HG02759 (cell line): ENCODE measurements around the gene JAG1.
"Not testable (repeated sequence)": the region's sequence is repeated elsewhere in the genome, so short reads cannot be mapped to it uniquely, and the experiment has no call there.

Experiments used
- ATAC-seq: cut with Tn5 transposase; IDR thresholded peaks from one replicate; pipeline ENCODE4 v1.9.1; 2021; ENCODE audit warnings: mild to moderate bottlenecking, moderate library complexity; ENCODE audit not compliant: unreplicated experiment

JAG1 gene

GRCh38 chr20:10617549-10618133 lies 56.2 kb downstream of the JAG1 start:
- not testable (repeated sequence) for ATAC-seq

DNA sequence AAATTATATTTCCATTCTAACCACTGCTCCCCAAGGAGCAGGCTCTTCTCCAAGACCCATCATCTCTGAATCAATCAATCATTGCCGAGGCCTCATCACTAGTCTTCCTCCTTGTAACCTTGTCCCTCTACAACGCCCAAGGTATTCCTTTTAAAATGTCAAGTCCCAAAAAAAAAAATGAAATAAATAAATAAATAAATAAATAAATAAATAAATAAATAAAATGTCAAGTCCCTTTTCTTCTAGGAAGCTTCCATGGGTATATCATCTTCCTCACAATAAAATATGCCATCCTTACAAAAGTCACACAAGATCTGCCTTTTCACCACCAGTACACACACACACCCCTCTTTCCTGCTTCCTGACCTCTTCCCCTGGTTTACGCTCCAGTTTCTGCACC lies 57.6 kb downstream of the JAG1 start:
- no peak for ATAC-seq

GRCh38 chr20:10613911-10614310 lies 59.9 kb downstream of the JAG1 start:
- ATAC-seq = no peak

DNA sequence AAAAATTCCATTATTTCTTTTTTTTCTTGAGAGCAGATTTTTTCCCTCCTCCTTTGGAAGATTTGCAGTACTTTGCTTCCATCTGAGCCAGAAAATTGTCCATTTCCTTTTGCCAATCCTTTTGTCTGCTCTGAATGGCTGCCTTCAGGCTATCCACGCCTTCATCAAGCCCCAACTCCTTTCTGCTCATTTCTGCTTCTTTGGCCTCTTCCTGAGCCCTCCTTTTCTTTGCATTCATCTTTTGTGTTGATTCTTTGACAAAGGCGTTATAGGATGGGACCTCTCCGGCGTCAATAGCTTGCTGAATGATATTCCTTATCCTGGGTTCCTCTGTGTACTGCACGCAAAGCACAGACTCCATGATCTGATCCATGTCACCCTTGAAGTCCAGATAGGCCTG lies 60.4 kb downstream of the JAG1 start:
- not testable (repeated sequence) for ATAC-seq

DNA sequence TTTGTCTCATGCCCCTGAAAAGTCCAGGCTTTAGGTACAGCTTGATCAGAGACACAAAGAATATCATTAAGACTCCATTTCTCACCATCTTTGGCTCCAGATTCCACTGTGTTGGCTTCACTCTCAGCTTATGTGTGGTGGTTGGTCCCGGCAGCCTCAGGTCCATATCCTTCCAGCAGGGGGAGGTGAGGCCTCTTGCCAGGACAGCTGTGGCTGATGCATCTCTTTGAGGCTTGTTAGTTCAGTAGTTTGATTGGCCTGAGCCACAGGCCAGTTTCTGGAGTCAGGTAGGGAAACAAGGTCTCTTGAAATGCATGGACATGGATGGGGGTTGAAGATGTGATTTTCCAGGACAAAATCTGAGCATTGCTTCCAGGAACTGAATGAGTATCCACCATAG lies 62.4 kb downstream of the JAG1 start:
- peak; percentile 87 for ATAC-seq

- no peak for ATAC-seq
Observed at GRCh38 chr20:10610251-10610650, 63.5 kb downstream of the JAG1 start.

DNA sequence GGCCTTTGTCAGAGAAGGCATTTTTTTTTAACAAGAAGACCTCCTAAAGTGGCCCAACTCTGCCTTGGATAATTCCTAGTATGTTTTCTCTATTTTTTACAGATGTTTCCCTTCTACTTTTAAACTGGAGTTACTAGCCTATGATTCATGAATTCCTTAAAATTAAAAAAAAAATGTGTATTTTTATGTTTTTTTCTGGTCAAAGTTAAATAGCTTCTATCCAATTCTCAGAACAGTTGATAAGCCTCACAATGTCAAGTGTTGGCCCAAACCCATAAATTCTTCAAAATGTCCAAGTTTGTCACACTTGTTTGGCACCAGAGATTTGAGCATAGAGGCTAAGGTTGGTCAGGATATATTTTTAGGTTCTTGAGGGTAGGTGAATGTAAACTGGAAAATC lies 64.0 kb downstream of the JAG1 start:
- no peak for ATAC-seq

DNA sequence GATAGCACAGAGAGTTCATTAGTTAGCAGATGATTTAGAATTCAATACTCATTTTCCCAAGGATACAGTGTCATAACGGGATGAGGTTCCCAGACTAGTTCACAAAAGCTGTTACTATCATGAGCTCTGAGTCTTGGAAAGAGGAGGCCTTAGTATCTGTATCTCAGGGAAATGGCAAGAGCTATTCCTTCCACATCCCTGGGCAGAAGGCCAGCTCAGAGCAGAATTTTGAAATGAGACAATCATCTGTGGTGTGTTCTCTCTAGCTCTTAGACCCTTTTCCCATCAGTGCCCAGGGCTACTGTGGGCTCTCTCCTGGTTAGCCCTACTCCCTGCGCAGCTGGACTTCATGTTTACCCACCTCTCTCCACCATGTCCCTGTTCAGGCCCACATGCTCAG lies 64.5 kb downstream of the JAG1 start:
- no peak for ATAC-seq

- no peak for ATAC-seq
Observed at GRCh38 chr20:10605547-10606195, 68.1 kb downstream of the JAG1 start.

GRCh38 chr20:10604865-10605440 lies 68.8 kb downstream of the JAG1 start:
- no peak for ATAC-seq

GRCh38 chr20:10603971-10604864 lies 69.6 kb downstream of the JAG1 start:
- no peak for ATAC-seq

- no peak for ATAC-seq
Observed at GRCh38 chr20:10603378-10603777, 70.4 kb downstream of the JAG1 start.

DNA sequence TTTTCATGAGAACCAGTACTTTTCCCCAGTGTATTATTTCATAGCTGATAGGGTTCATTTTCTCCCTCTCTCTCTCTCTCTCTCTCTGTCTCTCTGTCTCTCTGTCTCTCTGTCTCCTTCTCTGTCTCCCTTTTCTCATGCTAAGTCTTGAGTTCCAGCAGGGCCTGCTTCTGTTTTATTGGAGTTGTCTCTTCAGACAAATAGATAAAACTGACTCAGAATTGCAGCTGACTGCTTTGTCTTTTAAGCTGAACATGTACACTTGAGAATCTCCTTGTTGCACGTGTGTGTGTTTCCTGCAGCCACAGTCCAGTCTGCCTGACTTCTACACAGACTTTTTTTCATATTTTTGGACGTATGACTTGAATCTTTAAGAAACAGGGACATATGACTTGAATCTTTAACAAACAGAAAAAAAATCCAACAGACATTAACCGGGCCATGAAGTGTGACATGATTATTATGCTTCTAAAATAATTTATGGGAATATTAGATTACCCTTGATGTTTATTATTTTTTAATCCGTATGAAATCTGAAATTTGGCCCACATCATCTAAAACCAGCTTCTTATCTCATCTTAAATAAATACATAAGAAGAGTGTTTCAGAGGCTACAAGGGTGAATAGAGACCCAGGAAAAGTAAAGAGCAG lies 71.5 kb downstream of the JAG1 start:
- no peak for ATAC-seq

GRCh38 chr20:10597637-10598036 lies 76.2 kb downstream of the JAG1 start:
- ATAC-seq = no peak

- no peak for ATAC-seq
Observed at GRCh38 chr20:10596710-10597121, 77.1 kb downstream of the JAG1 start.

- ATAC-seq = no peak
Observed at GRCh38 chr20:10595985-10596384, 77.8 kb downstream of the JAG1 start.

- no peak for ATAC-seq
Observed at GRCh38 chr20:10595266-10595665, 78.5 kb downstream of the JAG1 start.

DNA sequence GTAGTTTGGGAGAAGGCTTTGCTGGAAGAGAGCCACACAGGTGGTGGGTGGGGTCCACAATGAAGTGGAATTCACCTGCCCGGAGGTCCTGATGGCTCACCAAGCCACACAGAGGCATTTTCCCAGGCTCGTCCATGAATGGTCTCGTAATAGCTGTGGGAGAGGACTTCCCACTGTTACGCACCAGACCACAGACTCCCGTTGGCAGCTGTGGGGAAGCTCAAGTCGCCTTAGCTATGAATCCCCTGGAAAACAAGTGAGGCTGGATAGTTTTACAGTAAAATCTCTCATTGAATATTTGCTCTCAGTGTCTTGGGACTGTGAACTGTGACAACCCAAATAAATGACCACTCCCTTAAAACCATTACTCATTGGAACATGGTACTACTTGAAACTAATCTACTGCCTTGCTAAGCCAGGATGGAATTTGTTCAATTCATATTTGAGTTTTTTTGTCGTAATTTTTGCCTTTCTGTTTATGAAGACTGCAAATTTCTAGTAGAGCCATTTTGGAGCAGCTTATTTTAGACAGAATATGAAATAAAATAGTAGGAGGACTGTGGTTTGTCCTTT lies 79.4 kb downstream of the JAG1 start:
- ATAC-seq = no peak

- ATAC-seq = no peak
Observed at GRCh38 chr20:10591946-10592521, 81.8 kb downstream of the JAG1 start.

- ATAC-seq = no peak
Observed at GRCh38 chr20:10590950-10591671, 82.7 kb downstream of the JAG1 start.
